ENCODE results near the gene PYGL.

PYGL gene

GRCh38 chr14:50871914-50872732 is 72.2 kb downstream of the PYGL start, which contains the start of gene ABHD12B:
TSS of gene ABHD12B (plus strand) at chr14:50872053. CDS start at chr14:50872175, 122 bp downstream.
- no peak for DNase-seq (ENCODE audit: low read depth)

GRCh38 chr14:50871228-50871627 is 73.1 kb downstream of the PYGL start:
- DNase-seq (ENCODE audit: low read depth): no peak

- DNase-seq (ENCODE audit: low read depth): no peak
Observed at GRCh38 chr14:50865391-50866076, 78.7 kb downstream of the PYGL start.

GRCh38 chr14:50864946-50865345 is 79.3 kb downstream of the PYGL start:
- DNase-seq (ENCODE audit: low read depth): no peak

- DNase-seq (ENCODE audit: low read depth): no peak
Observed at GRCh38 chr14:50864237-50864636, 80.0 kb downstream of the PYGL start.

GRCh38 chr14:50862036-50862570 is 82.2 kb downstream of the PYGL start:
- DNase-seq (ENCODE audit: low read depth): no peak

- peak; percentile 80 for DNase-seq (ENCODE audit: low read depth)
Observed at GRCh38 chr14:50860478-50861086, 83.7 kb downstream of the PYGL start.

GRCh38 chr14:50859296-50859624 is 85.0 kb downstream of the PYGL start:
- DNase-seq (ENCODE audit: low read depth): no peak

- DNase-seq (ENCODE audit: low read depth): no peak
Observed at GRCh38 chr14:50856660-50857059, 87.6 kb downstream of the PYGL start.

- no peak for DNase-seq (ENCODE audit: low read depth)
Observed at GRCh38 chr14:50855558-50855957, 88.7 kb downstream of the PYGL start.
